OCI-LY7 (cell line): ENCODE measurements around the gene PKD1. TPM values are rescaled to one million over a fixed set of nuclear protein-coding genes. Genes with fewer than 3 reads are reported as not detected.

Experiments
- BruUV-seq: library from RNA; stranded (reverse); fragments of 400-500 nt; replicated peaks from 2 replicates; lab custom pipeline; 2021; lab: Mats Ljungman, UMichigan
- CTCF ChIA-PET: fragments of 300-600 bp; sonication (Branson Sonifier 250); formaldehyde crosslinking; loops from one replicate; lab custom pipeline; 2022; ENCODE audit warnings: antibody characterized with exemption; ENCODE audit not compliant: unreplicated experiment; lab: Charles Lee
- POLR2A ChIA-PET: fragments of 300-600 bp; sonication (Branson Sonifier 250); formaldehyde crosslinking; loops from one replicate; lab custom pipeline; 2022; ENCODE audit warnings: antibody characterized with exemption; lab: Charles Lee
- DNase-seq: peaks from one replicate; pipeline ENCODE4 v3.0.0-alpha.2; 2015; ENCODE audit warnings: low spot score
- H2AFZ ChIP-seq: fragments of 200-600 bp; sonication (generic), shearing (Covaris generic); 2 replicates; pipeline ENCODE4 v1.6.1; 2014; ENCODE audit warnings: mild to moderate bottlenecking, antibody characterized with exemption, low read length, moderate library complexity
- H3K27ac ChIP-seq: fragments of 200-600 bp; sonication (generic); 2 replicates; pipeline ENCODE4 v1.5.1; 2014; ENCODE audit warnings: mixed run types, low read depth, mild to moderate bottlenecking, moderate library complexity, low read length, inconsistent platforms; ENCODE audit not compliant: poor library complexity, severe bottlenecking
- H3K36me3 ChIP-seq: fragments of 200-600 bp; sonication (generic); 2 replicates; pipeline ENCODE4 v1.6.1; 2014; ENCODE audit warnings: mild to moderate bottlenecking, antibody characterized with exemption, low read length, moderate library complexity, mixed read lengths; ENCODE audit not compliant: insufficient read depth
- H3K4me1 ChIP-seq: fragments of 200-600 bp; sonication (generic); 2 replicates; pipeline ENCODE4 v1.5.1; 2014; ENCODE audit warnings: mild to moderate bottlenecking, low read length; ENCODE audit not compliant: insufficient read depth, poor library complexity, severe bottlenecking
- H3K4me2 ChIP-seq: fragments of 200-600 bp; sonication (generic); 2 replicates; pipeline ENCODE4 v1.6.1; 2014; ENCODE audit warnings: mild to moderate bottlenecking, low read length
- H3K4me3 ChIP-seq: fragments of 200-600 bp; sonication (generic); 2 replicates; pipeline ENCODE4 v1.5.1; 2014; ENCODE audit warnings: mild to moderate bottlenecking, low read depth, low read length; ENCODE audit not compliant: poor library complexity, severe bottlenecking
- H3K79me2 ChIP-seq: fragments of 200-600 bp; sonication (generic); 2 replicates; pipeline ENCODE4 v1.6.1; 2016; ENCODE audit warnings: low read depth, mild to moderate bottlenecking, low read length, moderate library complexity, mixed read lengths; ENCODE audit not compliant: insufficient read depth
- H3K9me2 ChIP-seq: fragments of 200-600 bp; sonication (generic); 2 replicates; pipeline ENCODE4 v1.6.1; 2016; ENCODE audit warnings: mild to moderate bottlenecking, low read length, mixed read lengths; ENCODE audit not compliant: insufficient read depth
- H3K9me3 ChIP-seq: fragments of 200-600 bp; sonication (generic); 2 replicates; pipeline ENCODE4 v1.6.1; 2014; ENCODE audit warnings: mild to moderate bottlenecking, mixed run types, low read length, mixed read lengths
- H4K20me1 ChIP-seq: fragments of 200-600 bp; sonication (generic); 2 replicates; pipeline ENCODE4 v1.6.1; 2014; ENCODE audit warnings: mild to moderate bottlenecking, antibody characterized with exemption, low read length, moderate library complexity, mixed read lengths; ENCODE audit not compliant: insufficient read depth
- CTCF ChIP-seq: fragments of 200-600 bp; sonication (generic); conservative IDR thresholded peaks from 2 replicates; pipeline ENCODE4 v1.5.1; 2014; ENCODE audit warnings: mild to moderate bottlenecking, antibody characterized with exemption, low read length, moderate library complexity, mixed read lengths
- EZH2phosphoT487 ChIP-seq: fragments of 200-600 bp; sonication (generic); IDR thresholded peaks from 2 replicates; pipeline ENCODE4 v1.6.1; 2018; ENCODE audit warnings: low read depth, borderline replicate concordance, mild to moderate bottlenecking, mixed run types, antibody characterized with exemption, low read length, moderate library complexity, mixed read lengths
- intact Hi-C: fragments of 100-400 bp; cut with micrococcal nuclease; formaldehyde crosslinking; loops from one replicate; pipeline ENCODE4 v1.10.0; 2022; ENCODE audit not compliant: unreplicated experiment
- total RNA-seq, 2 experiments: library from RNA; depleted of rRNA in 1 of 2; stranded (reverse); fragments of >200 nt in 1 of 2; shearing (Covaris generic) in 1 of 2; gene quantifications; 2 replicates each; pipeline ENCODE4 v1.2.3, GENCODE V29; 2014 to 2022

Gene PKD1
- total RNA-seq, 2 experiments from 2014 or later = 87.4 to 112 TPM

DNA sequence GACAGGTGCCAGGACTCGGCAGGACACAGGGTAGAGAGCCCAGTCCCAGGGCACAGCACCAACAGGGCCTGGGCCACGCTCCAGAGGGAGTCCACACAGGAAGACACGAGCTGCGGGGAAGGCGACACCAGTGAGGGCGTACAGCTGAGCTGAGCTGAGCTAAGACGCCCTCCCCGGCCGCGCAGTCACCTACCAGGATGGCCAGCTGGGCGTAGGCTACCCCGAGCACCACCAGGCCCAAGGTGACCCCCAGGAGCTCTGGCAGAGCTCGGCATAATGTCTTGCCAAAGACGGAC is 45.3 kb downstream of the PKD1 start:
- no peaks in the 10 kb centered on the region for H3K9me2 ChIP-seq
- peaks cover 42% of the 10 kb centered on the region; the same call in 1 of the 2 replicates for H3K36me3 ChIP-seq
- H3K4me2 ChIP-seq = no peak overlapping the region
- no peaks in the 10 kb centered on the region for H4K20me1 ChIP-seq
- no peak overlapping the region for H2AFZ ChIP-seq
- H3K4me3 ChIP-seq = no peak overlapping the region
- ChIA-PET POLR2A (no interaction called here), CTCF (no interaction called here)
- no peaks in the 10 kb centered on the region for H3K79me2 ChIP-seq
- no peak for DNase-seq
- intact Hi-C loops = no loop called here
- no TSS peak for BruUV-seq
- TF ChIP-seq EZH2phosphoT487 (no peak), CTCF (no peak)
- H3K27ac ChIP-seq = no peak overlapping the region
- no peaks in the 10 kb centered on the region for H3K9me3 ChIP-seq
- H3K4me1 ChIP-seq = peaks cover 6% of the 10 kb centered on the region

GRCh38 chr16:2089706-2090480 is 45.8 kb downstream of the PKD1 start:
- no peaks in the 10 kb centered on the region for H4K20me1 ChIP-seq
- no peaks in the 10 kb centered on the region for H3K79me2 ChIP-seq
- no peaks in the 10 kb centered on the region for H3K9me2 ChIP-seq
- H3K9me3 ChIP-seq = no peaks in the 10 kb centered on the region
- H3K4me2 ChIP-seq = no peak overlapping the region
- ChIA-PET POLR2A (no interaction called here), CTCF (no interaction called here)
- no peak overlapping the region for H3K27ac ChIP-seq
- H3K4me3 ChIP-seq = no peak overlapping the region
- no peak for DNase-seq
- BruUV-seq = no TSS peak
- peaks cover 6% of the 10 kb centered on the region for H3K4me1 ChIP-seq
- peaks cover 44% of the 10 kb centered on the region; the same call in 1 of the 2 replicates for H3K36me3 ChIP-seq
- intact Hi-C loops = no loop called here
- TF ChIP-seq CTCF (no peak), EZH2phosphoT487 (no peak)
- no peak overlapping the region for H2AFZ ChIP-seq

DNA sequence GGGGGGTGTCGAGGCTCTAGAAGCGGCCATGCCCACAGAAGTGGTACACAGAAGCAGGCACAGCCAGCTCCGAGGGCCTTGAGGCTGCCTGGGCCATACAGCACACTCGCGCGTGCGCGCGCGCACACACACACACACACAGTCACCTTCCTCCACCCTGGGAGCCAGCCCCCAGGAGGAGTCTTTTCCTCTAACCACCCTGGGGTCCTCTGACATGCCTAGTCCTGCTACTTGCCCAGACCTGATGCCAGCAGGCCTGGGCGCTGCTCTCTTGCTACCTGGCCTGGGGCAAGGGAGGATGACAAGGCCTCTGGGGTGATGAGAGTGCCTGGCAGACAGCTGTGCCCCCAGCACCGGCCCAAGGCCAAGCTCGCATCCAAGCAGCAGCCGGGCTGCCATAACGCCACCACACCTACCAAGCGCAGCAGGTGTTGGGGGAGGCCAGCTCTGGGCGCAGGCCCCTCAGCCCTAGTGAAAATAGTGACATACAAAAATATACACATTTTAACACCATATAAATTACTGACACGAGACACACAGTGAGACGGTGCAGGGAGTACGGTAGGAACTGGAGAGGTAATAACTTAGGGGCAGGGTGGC is 46.8 kb downstream of the PKD1 start:
- Histone ChIP-seq H4K20me1 (no peaks in the 10 kb centered on the region), H3K4me1 (peaks cover 6% of the 10 kb centered on the region), H3K4me3 (no peak overlapping the region), H3K9me2 (no peaks in the 10 kb centered on the region), H3K9me3 (no peaks in the 10 kb centered on the region), H3K79me2 (no peaks in the 10 kb centered on the region), H3K27ac (no peak overlapping the region), H3K4me2 (no peak overlapping the region), H3K36me3 (peaks cover 44% of the 10 kb centered on the region; the same call in 1 of the 2 replicates), H2AFZ (no peak overlapping the region)
- intact Hi-C loops = no loop called here
- POLR2A ChIA-PET = no interaction called here
- no peak for TF ChIP-seq EZH2phosphoT487
- TF ChIP-seq CTCF = no peak
- BruUV-seq = TSS peak; percentile 79
- CTCF ChIA-PET = interaction anchor here (0.6 kb wide), 1 partner anchor 52 kb away, joined by 3 read pairs; no protein-coding TSS in a partner anchor
- no peak for DNase-seq
